ENCODE measurements around the gene XPNPEP3. TPM values are rescaled to one million over a fixed set of nuclear protein-coding genes. Genes with fewer than 3 reads are reported as not detected.
A peak's percentile ranks its signal among the peaks of the same experiment; 100 is the strongest.

XPNPEP3 gene
- total and polyA plus RNA-seq, 7 donors, result 3.3 to 16.3 (median 10.3) TPM

DNA sequence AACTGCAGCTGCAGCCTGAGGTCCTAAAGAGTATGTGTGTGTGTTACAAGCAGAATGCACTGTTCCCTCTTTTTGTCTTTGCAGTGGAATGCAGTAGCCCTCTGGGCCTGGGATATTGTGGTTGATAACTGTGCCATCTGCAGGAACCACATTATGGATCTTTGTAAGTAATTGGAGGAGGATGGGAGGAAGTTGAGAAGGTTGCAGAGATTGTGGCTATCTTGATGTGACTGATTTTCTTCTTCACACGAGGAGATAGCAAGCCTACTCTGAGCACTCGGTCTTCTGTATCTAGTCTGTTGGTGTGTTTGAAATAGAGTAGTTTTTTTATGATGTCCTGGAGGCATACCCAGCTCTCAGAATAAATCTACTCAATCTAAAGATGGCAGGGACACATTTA is 96.5 kb downstream of the XPNPEP3 start:
- DNase-seq (no peak), ATAC-seq (no peak)
- Histone ChIP-seq H3K27me3 (ENCODE audit: insufficient read depth in 3 of 3, low read length in 2 of 3) (no peaks in the 10 kb centered on the region), H3K4me3 (no peak overlapping the region), H3K36me3 (ENCODE audit: insufficient read depth in 1 of 2, low read depth in 1 of 2) (peaks cover 3 to 53% of the 10 kb centered on the region in 2 donors), H3K9me3 (no peaks in the 10 kb centered on the region), H3K4me1 (peaks cover 19% of the 10 kb centered on the region), H3K27ac (peak overlapping the region; percentile 38)
- intact Hi-C loops (cut with DNase I), result loop anchor here in 1 of 2 donors (5.0 kb wide), 1 partner anchor 69 kb away; no protein-coding TSS in a partner anchor
- no peak for TF ChIP-seq CTCF (IDR thresholded peaks at IDR 0.05)
- 42 to 75% (median 64%) methylated on average over 2 of the region's 2 CpGs for WGBS, 3 donors

GRCh38 chr22:40954113-40954512 is 97.2 kb downstream of the XPNPEP3 start:
- peaks cover 3 to 57% of the 10 kb centered on the region in 2 donors for H3K36me3 ChIP-seq (ENCODE audit: insufficient read depth in 1 of 2, low read depth in 1 of 2)
- DNase-seq (no peak), ATAC-seq (no peak)
- H3K27me3 ChIP-seq (ENCODE audit: insufficient read depth in 3 of 3, low read length in 2 of 3), result no peaks in the 10 kb centered on the region
- peaks cover 21% of the 10 kb centered on the region for H3K4me1 ChIP-seq
- 47 to 84% (median 57%) methylated on average over 4 of the region's 4 CpGs for WGBS, 3 donors
- no peaks in the 10 kb centered on the region for H3K9me3 ChIP-seq
- no peak overlapping the region for H3K4me3 ChIP-seq
- no peak for TF ChIP-seq CTCF (IDR thresholded peaks at IDR 0.05)
- intact Hi-C loops (cut with DNase I), result loop anchor here in 1 of 2 donors (5.0 kb wide), 1 partner anchor 68 kb away; no protein-coding TSS in a partner anchor
- peak overlapping the region; percentile 38 for H3K27ac ChIP-seq

DNA sequence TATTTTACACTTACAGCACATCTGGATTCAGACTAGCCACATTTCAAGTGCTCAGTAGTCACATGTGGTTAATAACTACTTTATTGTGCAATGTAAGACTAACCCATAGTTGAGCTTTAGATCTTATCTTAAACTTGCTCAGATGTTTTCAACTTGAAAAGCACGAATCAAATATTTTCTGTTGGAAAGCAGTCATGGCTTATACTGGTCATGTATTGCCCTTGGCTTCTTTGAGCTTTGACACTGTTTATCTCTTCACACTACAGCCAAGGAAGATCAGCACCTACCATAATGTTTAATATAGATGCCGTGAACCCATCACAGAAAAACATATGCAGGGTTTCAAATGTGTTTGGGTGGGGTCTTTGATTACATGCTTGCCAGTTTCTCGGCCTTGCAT is 98.6 kb downstream of the XPNPEP3 start:
- no peak for TF ChIP-seq CTCF (IDR thresholded peaks at IDR 0.05)
- peaks cover 3 to 66% of the 10 kb centered on the region in 2 donors for H3K36me3 ChIP-seq (ENCODE audit: insufficient read depth in 1 of 2, low read depth in 1 of 2)
- H3K4me1 ChIP-seq, result peaks cover 23% of the 10 kb centered on the region
- no peak overlapping the region for H3K27ac ChIP-seq
- H3K9me3 ChIP-seq, result no peaks in the 10 kb centered on the region
- intact Hi-C loops (cut with DNase I), result no loop called here
- no peaks in the 10 kb centered on the region for H3K27me3 ChIP-seq (ENCODE audit: insufficient read depth in 3 of 3, low read length in 2 of 3)
- no peak overlapping the region for H3K4me3 ChIP-seq
- DNase-seq (no peak), ATAC-seq (no peak)
- WGBS, 3 donors, result 82 to 88% (median 85%) methylated on average over 3 of the region's 3 CpGs

DNA sequence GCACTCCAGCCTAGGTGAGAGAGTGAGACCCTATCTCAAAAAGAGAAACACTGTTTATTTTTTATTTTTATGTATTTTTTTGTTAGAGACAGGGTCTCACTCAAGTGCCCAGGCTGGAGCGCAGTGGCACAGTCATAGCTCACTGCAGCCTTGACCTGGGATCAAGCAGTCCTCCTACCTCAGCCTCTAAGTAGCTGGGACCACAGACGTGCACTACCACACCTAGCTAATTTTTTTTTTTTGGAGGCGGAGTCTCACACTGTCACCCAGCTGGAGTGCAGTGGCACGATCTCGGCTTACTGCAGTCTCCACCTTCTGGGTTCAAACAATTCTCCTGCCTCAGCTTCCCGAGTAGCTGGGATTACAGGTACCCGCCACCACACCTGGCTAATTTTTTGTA is 100.7 kb downstream of the XPNPEP3 start:
- 86 to 96% (median 90%) methylated on average over 7 of the region's 7 CpGs for WGBS, 3 donors

More for the DNA sequence above, 100.7 kb downstream of the XPNPEP3 start:
- DNase-seq (no peak), ATAC-seq (no peak)
- Histone ChIP-seq H3K9me3 (no peaks in the 10 kb centered on the region), H3K4me3 (no peak overlapping the region), H3K27ac (no peak overlapping the region), H3K36me3 (ENCODE audit: insufficient read depth in 1 of 2, low read depth in 1 of 2) (peaks cover 3 to 76% of the 10 kb centered on the region in 2 donors), H3K4me1 (peaks cover 16% of the 10 kb centered on the region), H3K27me3 (ENCODE audit: insufficient read depth in 3 of 3, low read length in 2 of 3) (no peaks in the 10 kb centered on the region)
- intact Hi-C loops (cut with DNase I), result no loop called here
- no peak for TF ChIP-seq CTCF (IDR thresholded peaks at IDR 0.05)
